PC-3 (cell line): ENCODE data around the gene PHC2.

Experiments
- EZH2 ChIP-seq: fragments of 300-600 bp; sonication (generic); IDR thresholded peaks from one replicate; pipeline ENCODE4 v1.6.1; 2017; ENCODE audit warnings: antibody characterized with exemption, mild to moderate bottlenecking, low read length; ENCODE audit not compliant: unreplicated experiment
- EZH2phosphoT487 ChIP-seq: fragments of 300-600 bp; sonication (generic); IDR thresholded peaks from 2 replicates; pipeline ENCODE4 v1.6.1; 2018; ENCODE audit warnings: mild to moderate bottlenecking, antibody characterized with exemption, low read length, borderline replicate concordance
- TF ChIP-seq, protein P1 (sequence below): fragments of 300-600 bp; sonication (generic); conservative IDR thresholded peaks from 2 replicates; pipeline ENCODE4 v1.5.1; 2017; ENCODE audit warnings: antibody characterized with exemption, low read depth, mild to moderate bottlenecking, low read length

DNA sequence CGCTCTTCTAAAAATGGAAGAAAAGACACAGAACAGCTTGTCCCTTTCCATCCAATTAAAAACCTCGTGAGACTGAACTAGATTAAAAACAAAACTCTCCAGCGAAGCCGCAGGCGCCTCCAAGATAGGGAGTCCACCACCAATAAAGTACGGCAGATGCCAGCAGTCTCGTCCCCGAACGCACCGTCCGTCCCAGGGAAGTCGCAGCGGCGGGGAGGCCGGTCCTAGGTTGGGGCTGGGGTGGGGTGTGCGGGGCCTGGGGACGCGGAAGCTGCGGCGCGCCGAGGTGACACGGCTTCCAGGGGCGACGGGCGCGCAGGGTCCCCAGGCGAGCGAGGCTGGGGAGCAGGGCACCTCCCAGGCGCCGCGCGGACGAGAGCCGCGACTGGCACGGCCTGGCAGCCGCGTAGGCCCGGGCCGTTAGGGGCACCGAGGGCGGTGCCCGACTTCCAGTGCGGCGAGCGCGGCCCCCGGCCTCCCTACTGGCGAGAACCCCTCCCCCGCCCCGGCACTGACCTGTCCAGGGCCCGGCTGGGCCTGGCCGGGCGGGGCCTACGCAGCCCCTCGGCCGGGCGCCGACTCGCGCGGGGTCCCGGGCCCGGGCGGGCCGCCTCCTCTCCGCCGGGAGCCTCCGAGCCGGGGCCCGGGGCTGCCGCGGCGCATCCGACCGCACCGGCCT, 81.7 kb downstream of the PHC2 start:
- TF ChIP-seq, protein P1, sequence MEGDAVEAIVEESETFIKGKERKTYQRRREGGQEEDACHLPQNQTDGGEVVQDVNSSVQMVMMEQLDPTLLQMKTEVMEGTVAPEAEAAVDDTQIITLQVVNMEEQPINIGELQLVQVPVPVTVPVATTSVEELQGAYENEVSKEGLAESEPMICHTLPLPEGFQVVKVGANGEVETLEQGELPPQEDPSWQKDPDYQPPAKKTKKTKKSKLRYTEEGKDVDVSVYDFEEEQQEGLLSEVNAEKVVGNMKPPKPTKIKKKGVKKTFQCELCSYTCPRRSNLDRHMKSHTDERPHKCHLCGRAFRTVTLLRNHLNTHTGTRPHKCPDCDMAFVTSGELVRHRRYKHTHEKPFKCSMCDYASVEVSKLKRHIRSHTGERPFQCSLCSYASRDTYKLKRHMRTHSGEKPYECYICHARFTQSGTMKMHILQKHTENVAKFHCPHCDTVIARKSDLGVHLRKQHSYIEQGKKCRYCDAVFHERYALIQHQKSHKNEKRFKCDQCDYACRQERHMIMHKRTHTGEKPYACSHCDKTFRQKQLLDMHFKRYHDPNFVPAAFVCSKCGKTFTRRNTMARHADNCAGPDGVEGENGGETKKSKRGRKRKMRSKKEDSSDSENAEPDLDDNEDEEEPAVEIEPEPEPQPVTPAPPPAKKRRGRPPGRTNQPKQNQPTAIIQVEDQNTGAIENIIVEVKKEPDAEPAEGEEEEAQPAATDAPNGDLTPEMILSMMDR = no peak
- TF ChIP-seq EZH2phosphoT487 (no peak), EZH2 (no peak)
